ENCODE data around the gene MACROD2.

Gene MACROD2

GRCh38 chr20:14531786-14532185 is 536.5 kb downstream of the MACROD2 start:
- DNase-seq (ENCODE audit: low read depth): no peak

DNA sequence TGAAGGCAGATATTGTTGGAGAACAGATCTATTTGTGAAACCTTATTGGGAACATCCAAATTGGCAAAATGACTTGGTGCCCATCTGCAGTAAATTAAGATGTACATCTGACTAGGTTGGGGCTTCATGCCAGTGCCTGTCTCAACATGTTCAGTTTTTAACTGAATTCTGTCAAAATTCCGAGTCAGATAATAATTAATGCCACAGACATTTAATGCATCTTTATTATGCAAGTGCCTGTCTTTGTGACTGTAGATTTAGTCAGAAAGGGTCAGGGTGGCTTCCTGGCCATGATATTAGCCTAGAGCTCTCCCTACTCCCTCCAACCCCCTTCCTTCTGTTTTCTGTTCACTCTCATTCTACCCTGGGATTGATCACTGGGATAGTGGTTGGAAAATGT is 541.4 kb downstream of the MACROD2 start:
- DNase-seq (ENCODE audit: low read depth): no peak

DNA sequence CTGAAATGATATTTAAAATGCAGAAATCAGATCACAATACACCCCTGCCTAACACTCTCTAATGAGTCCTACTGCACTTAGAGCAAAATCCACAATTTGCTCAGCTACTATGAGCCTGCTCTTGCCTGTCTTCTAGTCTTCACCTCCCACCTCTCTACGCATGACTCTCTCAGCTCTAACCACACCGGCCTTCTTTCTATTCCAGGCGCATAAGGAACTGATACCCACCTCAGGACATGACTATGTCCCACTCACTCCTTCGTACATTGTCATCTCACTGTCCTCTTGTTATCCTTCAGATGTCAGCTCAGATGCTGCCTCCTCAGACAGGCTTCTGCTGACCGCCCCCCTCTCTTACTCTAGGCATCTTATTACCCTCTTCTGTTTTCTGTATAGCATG is 543.1 kb downstream of the MACROD2 start:
- no peak for DNase-seq (ENCODE audit: low read depth)

- no peak for DNase-seq (ENCODE audit: low read depth)
Measured at GRCh38 chr20:14543040-14543439, 547.7 kb downstream of the MACROD2 start.

DNA sequence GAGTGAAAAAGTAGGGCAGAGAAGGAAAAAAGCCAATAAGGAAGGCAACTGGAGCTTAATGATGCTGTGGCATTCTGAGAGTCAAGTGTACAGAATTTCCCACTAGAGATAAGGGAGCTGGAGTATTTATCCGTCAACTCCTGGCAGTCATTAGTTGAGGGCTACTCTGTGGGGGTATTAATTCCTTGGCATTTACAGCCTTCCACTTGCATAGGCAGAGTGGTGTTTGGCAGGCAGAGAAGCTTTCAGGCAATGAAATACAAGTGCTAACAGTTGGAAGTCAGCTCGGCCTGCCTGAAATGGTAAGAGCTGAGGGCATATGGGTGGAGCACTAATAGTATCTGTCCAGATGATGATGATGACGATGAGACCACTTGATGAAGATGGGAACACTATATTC is 549.4 kb downstream of the MACROD2 start:
- DNase-seq (ENCODE audit: low read depth): no peak

GRCh38 chr20:14550655-14551054 is 555.3 kb downstream of the MACROD2 start:
- no peak for DNase-seq (ENCODE audit: low read depth)

DNA sequence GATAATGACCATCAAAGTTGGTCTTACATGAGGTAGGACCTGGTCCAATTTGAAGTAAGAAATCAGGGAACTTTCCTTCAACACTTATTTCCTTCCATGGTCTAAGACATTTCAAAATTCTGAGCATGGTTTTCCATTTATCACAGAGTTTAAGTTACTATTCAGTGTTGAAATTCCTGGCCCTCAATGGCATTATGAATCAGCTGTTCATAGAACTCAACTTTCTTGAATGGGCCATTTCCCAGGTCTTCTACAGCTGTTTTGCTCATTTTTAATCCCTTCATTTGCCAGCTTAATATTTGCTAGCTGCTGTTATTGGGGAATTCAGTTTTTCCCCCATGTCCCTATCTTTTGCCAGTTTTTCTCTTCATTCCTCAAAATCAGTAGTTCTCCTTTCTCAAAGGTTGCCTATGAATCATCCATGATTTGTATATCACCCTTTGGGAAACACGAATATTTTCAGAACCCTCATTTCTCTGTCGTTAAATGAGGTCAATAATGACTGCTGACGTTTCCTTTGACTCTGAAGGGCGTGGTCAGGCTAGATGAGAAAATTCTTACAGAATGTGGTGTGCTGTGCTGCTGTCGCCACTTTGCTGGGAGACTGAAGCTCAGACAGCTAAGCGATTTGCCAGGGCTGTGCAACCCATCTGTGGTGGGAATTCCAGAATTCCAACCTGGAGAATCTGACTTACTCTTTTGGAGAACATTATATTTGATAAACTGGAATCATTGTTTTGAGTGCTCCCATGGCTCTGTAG is 558.6 kb downstream of the MACROD2 start:
- peak; percentile 25 for DNase-seq (ENCODE audit: low read depth)

DNA sequence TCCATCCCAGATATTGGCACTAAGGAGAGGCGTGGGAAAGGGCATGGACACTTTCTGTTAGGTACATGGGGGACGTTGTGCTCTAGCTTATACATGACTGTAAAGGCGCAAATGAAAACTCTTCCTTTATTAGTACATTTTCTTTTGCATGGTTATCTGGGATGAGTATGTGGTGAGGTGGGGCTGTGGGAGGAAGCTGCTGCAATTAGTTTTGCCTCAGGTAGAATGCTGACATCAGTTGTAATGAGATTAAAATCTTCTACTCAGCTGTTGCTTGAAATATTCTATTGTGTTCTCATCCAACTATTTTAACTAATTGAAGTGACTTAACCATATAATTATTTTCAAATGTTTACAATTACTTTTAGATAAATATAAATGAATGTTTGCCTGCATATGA is 560.4 kb downstream of the MACROD2 start:
- DNase-seq (ENCODE audit: low read depth): no peak

- DNase-seq (ENCODE audit: low read depth): no peak
Measured at GRCh38 chr20:14556206-14556605, 560.9 kb downstream of the MACROD2 start.

DNA sequence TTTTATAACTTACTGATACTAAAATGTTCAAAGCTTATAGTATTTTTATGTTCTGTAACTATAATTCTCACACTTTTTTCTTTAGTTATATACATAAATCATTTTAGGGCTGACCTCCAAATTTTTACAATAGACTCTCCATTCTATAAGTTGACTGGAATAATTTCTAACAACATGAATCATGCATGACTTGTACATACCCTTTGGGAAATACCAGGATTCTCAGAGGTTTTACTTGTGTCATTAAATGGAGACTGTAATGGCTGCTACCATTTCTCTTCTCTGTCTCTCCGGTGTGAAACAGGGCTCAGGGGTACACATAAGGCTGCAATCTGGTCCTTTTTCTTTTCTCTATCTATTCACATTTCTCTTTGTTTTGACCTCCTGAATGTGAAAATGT is 564.3 kb downstream of the MACROD2 start:
- DNase-seq (ENCODE audit: low read depth): no peak

GRCh38 chr20:14561741-14562221 is 566.5 kb downstream of the MACROD2 start:
- DNase-seq (ENCODE audit: low read depth): peak; percentile 19

- no peak for DNase-seq (ENCODE audit: low read depth)
Measured at GRCh38 chr20:14562981-14563380, 567.7 kb downstream of the MACROD2 start.

DNA sequence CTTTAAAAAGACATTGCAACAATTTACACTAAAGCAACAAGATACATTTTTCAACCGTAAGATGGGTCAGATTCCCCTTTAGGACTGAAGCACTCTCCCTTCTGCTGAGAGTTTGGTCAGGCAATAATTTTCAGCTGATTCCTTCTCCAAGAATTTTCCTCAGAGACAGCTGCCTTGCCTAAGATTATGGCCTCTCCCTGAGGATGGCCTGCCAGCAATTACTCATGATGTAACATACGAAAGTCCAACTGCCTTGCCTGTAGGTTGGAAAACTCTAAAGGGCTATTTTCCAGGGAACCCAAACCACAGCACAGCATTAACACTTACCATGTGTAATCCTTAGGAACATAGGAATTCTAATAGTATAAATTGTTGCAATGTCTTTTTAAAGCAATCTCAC is 571.2 kb downstream of the MACROD2 start:
- DNase-seq (ENCODE audit: low read depth): peak; percentile 82

DNA sequence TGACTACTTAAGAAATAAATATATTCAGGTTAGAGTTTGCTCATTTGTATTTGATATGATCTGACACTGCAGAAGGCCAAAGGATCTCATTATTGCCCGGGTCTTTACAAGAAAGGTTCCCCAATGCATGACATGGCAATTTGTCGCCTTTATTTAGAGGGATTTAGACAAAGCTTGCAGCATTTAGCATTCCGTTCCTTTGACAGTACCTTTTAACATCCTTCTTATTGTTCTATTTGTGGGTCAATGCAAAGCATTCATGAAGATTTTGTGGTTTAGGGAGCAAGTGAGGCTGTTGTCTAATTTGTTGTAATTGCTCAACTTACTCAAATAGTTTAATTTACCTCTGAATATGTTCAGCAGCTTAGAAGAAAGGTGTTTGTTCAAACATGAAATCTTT is 572.9 kb downstream of the MACROD2 start:
- no peak for DNase-seq (ENCODE audit: low read depth)

DNA sequence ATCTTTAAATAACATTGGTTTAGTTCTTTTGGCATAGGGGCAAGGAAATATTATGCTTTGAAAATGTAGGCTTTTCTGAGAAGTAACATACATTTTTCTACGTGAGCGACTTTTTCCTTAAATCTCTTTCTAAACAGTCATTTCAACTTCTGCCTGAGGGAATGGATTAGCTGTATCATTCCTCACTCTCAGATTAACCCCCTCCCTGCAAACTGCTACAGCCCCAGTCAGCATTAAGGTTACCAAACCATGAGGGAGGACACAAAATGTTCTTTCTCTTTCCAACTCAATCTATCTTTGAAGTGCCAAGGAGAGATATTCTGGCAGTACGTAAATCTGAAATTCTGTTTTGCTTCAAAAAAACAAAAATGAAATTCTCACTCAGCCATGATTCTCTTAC is 573.4 kb downstream of the MACROD2 start:
- DNase-seq (ENCODE audit: low read depth): no peak

DNA sequence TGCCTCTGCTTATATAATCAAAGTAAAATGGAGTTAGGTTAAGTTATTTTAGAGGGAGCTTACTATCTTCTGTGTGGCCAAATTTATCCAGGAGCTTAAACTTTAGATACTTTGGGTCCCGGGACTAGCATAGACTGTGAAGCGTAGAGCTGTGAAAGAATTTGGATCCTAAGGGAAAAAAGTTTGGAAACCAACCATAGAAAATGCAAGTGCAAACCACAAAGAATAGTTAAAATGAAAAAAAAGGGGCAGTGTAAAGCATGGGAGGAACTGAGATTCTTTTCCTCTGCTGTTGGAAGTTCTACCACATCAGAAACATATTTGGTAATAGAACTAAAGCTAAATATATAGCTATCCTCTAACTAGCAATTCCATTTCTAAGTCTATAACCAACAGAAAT is 574.3 kb downstream of the MACROD2 start:
- no peak for DNase-seq (ENCODE audit: low read depth)

DNA sequence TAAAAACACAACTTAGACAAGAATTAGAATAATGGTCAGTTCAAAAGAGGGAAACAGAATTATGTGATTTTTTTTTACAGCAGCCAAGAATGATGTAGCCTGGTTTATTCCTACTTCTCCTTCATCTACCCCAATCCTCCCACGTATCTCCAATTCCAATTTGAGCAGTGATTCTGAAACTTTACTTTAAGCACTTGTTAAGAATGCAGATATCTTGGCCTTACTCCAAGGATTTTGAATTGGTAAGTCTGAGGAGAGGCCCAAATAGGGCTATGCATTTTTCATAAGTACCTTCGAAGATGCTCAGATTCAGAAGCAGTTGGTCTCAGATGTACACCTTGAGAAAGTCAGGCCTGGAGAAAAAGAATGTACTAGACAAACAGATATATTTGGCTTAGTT is 575.5 kb downstream of the MACROD2 start:
- no peak for DNase-seq (ENCODE audit: low read depth)

- no peak for DNase-seq (ENCODE audit: low read depth)
Measured at GRCh38 chr20:14573676-14574075, 578.4 kb downstream of the MACROD2 start.

DNA sequence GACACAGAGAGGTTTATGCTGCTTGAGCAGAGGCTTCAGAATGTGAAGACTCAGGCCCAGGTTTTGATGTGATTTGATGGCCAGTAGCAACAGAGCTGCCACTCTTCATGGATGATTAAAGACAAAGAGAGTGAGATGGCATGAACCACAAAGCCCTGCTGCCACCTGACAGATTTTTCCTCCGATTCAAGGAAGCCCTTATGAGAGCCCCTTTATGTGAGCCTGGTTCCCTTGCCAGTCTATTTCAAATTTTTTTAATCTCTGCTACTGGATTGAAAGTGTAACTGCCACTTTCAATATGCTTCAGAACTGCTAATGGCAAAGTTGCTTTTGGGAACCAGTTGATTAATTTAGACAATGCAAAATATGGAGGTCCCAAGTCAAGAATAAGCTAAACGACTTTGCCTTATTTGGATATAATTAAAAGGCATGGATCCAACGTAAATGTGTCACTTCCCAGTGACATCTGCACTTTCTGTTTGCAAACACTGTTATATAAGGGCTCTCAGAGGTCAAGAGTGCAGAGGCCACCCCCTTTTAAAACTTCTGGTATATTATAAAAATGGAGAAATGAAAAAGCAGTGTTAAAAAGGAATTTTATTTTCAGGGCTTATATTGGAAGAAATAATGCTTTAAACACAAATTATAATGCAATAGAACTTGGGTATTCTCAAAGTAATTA is 581.0 kb downstream of the MACROD2 start:
- DNase-seq (ENCODE audit: low read depth): no peak

DNA sequence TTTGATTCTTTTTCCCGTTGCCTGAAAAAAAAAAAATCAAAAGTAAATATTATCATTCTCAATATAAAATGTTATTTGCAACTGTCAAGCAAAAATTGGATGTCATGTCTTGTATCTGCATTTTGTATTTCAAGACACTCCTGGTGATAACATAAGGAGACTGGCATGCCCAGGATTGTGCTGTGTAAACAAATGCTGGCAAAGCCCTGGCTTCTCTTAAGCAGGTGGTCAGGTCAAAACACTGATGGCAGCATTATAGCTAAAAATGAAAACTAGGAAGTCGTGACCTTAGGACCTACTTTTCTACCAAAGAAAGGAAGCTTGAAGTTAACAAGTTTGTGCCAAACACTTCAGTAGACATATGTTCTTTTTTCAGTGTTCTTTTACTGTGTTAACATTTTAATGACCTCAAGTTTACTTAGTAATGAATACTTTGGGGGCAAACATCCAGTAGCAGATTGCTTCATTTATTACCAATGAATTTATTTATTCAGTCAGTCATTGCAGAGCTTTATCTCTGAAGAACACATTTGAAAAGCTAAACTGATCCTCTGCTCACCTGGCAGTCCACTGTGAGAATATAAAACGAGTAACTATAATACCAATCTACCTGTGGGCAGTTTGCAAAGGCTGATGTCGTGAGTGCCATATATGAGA is 585.2 kb downstream of the MACROD2 start:
- DNase-seq (ENCODE audit: low read depth): no peak

DNA sequence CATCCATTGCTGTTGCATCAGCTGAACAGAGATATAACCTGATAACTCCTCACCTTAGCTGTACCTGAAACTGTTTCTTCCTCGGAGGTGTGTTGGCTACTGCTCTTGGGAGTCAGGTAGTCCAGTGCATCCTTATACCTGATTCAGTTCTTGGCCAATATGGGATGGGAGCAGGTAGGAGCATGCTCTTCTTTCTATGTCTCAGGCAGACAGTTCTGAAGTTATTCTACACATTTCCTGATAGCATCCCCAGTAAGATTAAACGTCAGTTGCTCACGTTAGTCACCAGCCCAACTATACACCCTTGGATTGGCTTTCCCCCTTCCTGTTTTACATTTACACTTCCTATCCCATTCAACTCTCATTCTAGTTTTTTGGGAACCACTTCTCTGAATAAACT is 586.4 kb downstream of the MACROD2 start:
- DNase-seq (ENCODE audit: low read depth): no peak

GRCh38 chr20:14582855-14583254 is 587.5 kb downstream of the MACROD2 start:
- peak; percentile 15 for DNase-seq (ENCODE audit: low read depth)

GRCh38 chr20:14583413-14583812 is 588.1 kb downstream of the MACROD2 start:
- no peak for DNase-seq (ENCODE audit: low read depth)

Measured in stromal cell of bone marrow (primary cell).